PC-9 (cell line): ENCODE data around the gene ATRNL1. TPM values are rescaled to one million over a fixed set of nuclear protein-coding genes. Genes with fewer than 3 reads are reported as not detected.

Experiments
- BruUV-seq: library from RNA; stranded (reverse); fragments of 400-500 nt; replicated peaks from 2 replicates; lab custom pipeline; 2021; lab: Mats Ljungman, UMichigan
- CTCF ChIA-PET: fragments of 300-600 bp; sonication (Branson Sonifier 250); formaldehyde crosslinking; loops from one replicate; lab custom pipeline; 2022; ENCODE audit warnings: antibody characterized with exemption; lab: Charles Lee
- POLR2A ChIA-PET: fragments of 300-600 bp; sonication (Branson Sonifier 250); formaldehyde crosslinking; loops from one replicate; lab custom pipeline; 2022; ENCODE audit warnings: antibody characterized with exemption; ENCODE audit not compliant: unreplicated experiment; lab: Charles Lee
- DNase-seq, 2 experiments: peaks; one replicate each; pipeline versions ENCODE4 v3.0.0 to v3.0.0-alpha.2; 2015 to 2022; ENCODE audit warnings: mixed read lengths in 1 of 2
- H2AFZ ChIP-seq: fragments of 200-600 bp; sonication (generic); 2 replicates; pipeline ENCODE4 v1.8.1; 2017; ENCODE audit warnings: antibody characterized with exemption
- H3F3A ChIP-seq: fragments of 200-600 bp; sonication (generic); 2 replicates; pipeline ENCODE4 v1.8.1; 2017; ENCODE audit warnings: antibody characterized with exemption, mild to moderate bottlenecking, low read depth; ENCODE audit not compliant: insufficient read depth
- H3K27ac ChIP-seq: fragments of 200-600 bp; sonication (generic); 2 replicates; pipeline ENCODE4 v1.6.1; 2016; ENCODE audit warnings: mixed run types
- H3K27me3 ChIP-seq: fragments of 200-600 bp; sonication (generic); 2 replicates; pipeline ENCODE4 v1.6.1; 2016; ENCODE audit warnings: low read depth, mixed run types; ENCODE audit not compliant: insufficient read depth
- H3K36me3 ChIP-seq: fragments of 200-600 bp; sonication (generic); 2 replicates; pipeline ENCODE4 v1.6.1; 2016; ENCODE audit warnings: low read depth, mixed run types
- H3K4me1 ChIP-seq: fragments of 200-600 bp; sonication (generic); replicated peaks from 2 replicates; pipeline ENCODE4 v1.6.1; 2016; ENCODE audit warnings: mixed run types; ENCODE audit not compliant: insufficient read depth
- H3K4me2 ChIP-seq: fragments of 200-600 bp; sonication (generic); 2 replicates; pipeline ENCODE4 v1.6.1; 2017; ENCODE audit warnings: mixed run types
- H3K4me3 ChIP-seq: fragments of 200-600 bp; sonication (generic); 2 replicates; pipeline ENCODE4 v1.6.1; 2016; ENCODE audit warnings: mixed run types
- H3K79me2 ChIP-seq: fragments of 200-600 bp; sonication (generic); 2 replicates; pipeline ENCODE4 v1.6.1; 2017; ENCODE audit warnings: low read depth, mixed run types
- H3K9me2 ChIP-seq: fragments of 200-600 bp; sonication (generic); 2 replicates; pipeline ENCODE4 v1.8.1; 2017; ENCODE audit warnings: mild to moderate bottlenecking; ENCODE audit not compliant: insufficient read depth
- H3K9me3 ChIP-seq: fragments of 200-600 bp; sonication (generic); 2 replicates; pipeline ENCODE4 v1.8.1; 2016; ENCODE audit warnings: low read depth; ENCODE audit not compliant: insufficient read depth
- H4K20me1 ChIP-seq: fragments of 200-600 bp; sonication (generic); 2 replicates; pipeline ENCODE4 v1.8.1; 2017; ENCODE audit not compliant: insufficient read depth
- CTCF ChIP-seq: fragments of 200-600 bp; sonication (generic); conservative IDR thresholded peaks from 2 replicates; pipeline ENCODE4 v1.6.1; 2017; ENCODE audit warnings: mixed run types, antibody characterized with exemption, mild to moderate bottlenecking, moderate library complexity
- EZH2 ChIP-seq: fragments of 200-600 bp; sonication (generic); IDR thresholded peaks from 2 replicates; pipeline ENCODE4 v1.8.0; 2017; ENCODE audit warnings: antibody characterized with exemption, low read depth
- intact Hi-C: fragments of 100-400 bp; cut with micrococcal nuclease; formaldehyde crosslinking; loops from one replicate; pipeline ENCODE4 v1.10.0; 2022; ENCODE audit not compliant: unreplicated experiment
- total RNA-seq: library from RNA; stranded (reverse); gene quantifications from 2 replicates; pipeline ENCODE4 v1.2.3, GENCODE V29; 2021

The ATRNL1 gene
- total RNA-seq, 1 experiment from 2014 or later, result not detected

GRCh38 chr10:115136616-115137015 is 43.5 kb downstream of the ATRNL1 start:
- H3K9me3 ChIP-seq, result no peaks in the 10 kb centered on the region
- H4K20me1 ChIP-seq, result no peaks in the 10 kb centered on the region
- H3K4me2 ChIP-seq, result no peak overlapping the region
- H2AFZ ChIP-seq, result no peak overlapping the region
- H3K79me2 ChIP-seq, result no peaks in the 10 kb centered on the region
- BruUV-seq, result no TSS peak
- H3K4me1 ChIP-seq, result no peaks in the 10 kb centered on the region
- ChIA-PET POLR2A (no interaction called here), CTCF (no interaction called here)
- no peaks in the 10 kb centered on the region for H3F3A ChIP-seq
- no peaks in the 10 kb centered on the region for H3K9me2 ChIP-seq
- TF ChIP-seq CTCF, result no peak
- no peak for TF ChIP-seq EZH2
- H3K27me3 ChIP-seq, result no peaks in the 10 kb centered on the region
- no peak overlapping the region for H3K4me3 ChIP-seq
- intact Hi-C loops, result no loop called here
- H3K36me3 ChIP-seq, result no peaks in the 10 kb centered on the region
- DNase-seq, result no peak
- H3K27ac ChIP-seq, result no peak overlapping the region

- CTCF ChIA-PET, result no interaction called here
- H3K79me2 ChIP-seq, result no peaks in the 10 kb centered on the region
- no peaks in the 10 kb centered on the region for H3K36me3 ChIP-seq
- no peak for DNase-seq
- H3K4me2 ChIP-seq, result no peak overlapping the region
- POLR2A ChIA-PET, result no interaction called here
- no TSS peak for BruUV-seq
- H3K4me1 ChIP-seq, result no peaks in the 10 kb centered on the region
- intact Hi-C loops, result loop anchor here (10.0 kb wide), 1 partner anchor 274 kb away; no protein-coding TSS in a partner anchor
- no peak overlapping the region for H3K4me3 ChIP-seq
- H3K27me3 ChIP-seq, result no peaks in the 10 kb centered on the region
- H3F3A ChIP-seq, result no peaks in the 10 kb centered on the region
- no peak for TF ChIP-seq EZH2
- TF ChIP-seq CTCF, result peak; percentile 53
- H2AFZ ChIP-seq, result no peak overlapping the region
- no peaks in the 10 kb centered on the region for H3K9me2 ChIP-seq
- no peaks in the 10 kb centered on the region for H3K9me3 ChIP-seq
- H3K27ac ChIP-seq, result no peak overlapping the region
- H4K20me1 ChIP-seq, result no peaks in the 10 kb centered on the region
These were observed 48.1 kb downstream of the ATRNL1 start for GRCh38 chr10:115141254-115141653.

GRCh38 chr10:115157357-115157756 is 64.2 kb downstream of the ATRNL1 start:
- Histone ChIP-seq H2AFZ (no peak overlapping the region), H3K4me3 (no peak overlapping the region), H3K79me2 (no peaks in the 10 kb centered on the region), H3F3A (no peaks in the 10 kb centered on the region), H3K4me1 (no peaks in the 10 kb centered on the region), H4K20me1 (no peaks in the 10 kb centered on the region), H3K9me3 (no peaks in the 10 kb centered on the region), H3K27ac (no peak overlapping the region), H3K9me2 (no peaks in the 10 kb centered on the region), H3K36me3 (no peaks in the 10 kb centered on the region), H3K27me3 (no peaks in the 10 kb centered on the region), H3K4me2 (no peak overlapping the region)
- ChIA-PET CTCF (no interaction called here), POLR2A (no interaction called here)
- no peak for DNase-seq
- intact Hi-C loops, result no loop called here
- BruUV-seq, result no TSS peak
- TF ChIP-seq CTCF (no peak), EZH2 (no peak)
